HG03108 (cell line): ENCODE data around the gene GALNT10.

Source experiments
- ATAC-seq: cut with Tn5 transposase; IDR thresholded peaks from one replicate; pipeline ENCODE4 v1.9.1; 2021; ENCODE audit warnings: moderate library complexity; ENCODE audit not compliant: unreplicated experiment

The GALNT10 gene

DNA sequence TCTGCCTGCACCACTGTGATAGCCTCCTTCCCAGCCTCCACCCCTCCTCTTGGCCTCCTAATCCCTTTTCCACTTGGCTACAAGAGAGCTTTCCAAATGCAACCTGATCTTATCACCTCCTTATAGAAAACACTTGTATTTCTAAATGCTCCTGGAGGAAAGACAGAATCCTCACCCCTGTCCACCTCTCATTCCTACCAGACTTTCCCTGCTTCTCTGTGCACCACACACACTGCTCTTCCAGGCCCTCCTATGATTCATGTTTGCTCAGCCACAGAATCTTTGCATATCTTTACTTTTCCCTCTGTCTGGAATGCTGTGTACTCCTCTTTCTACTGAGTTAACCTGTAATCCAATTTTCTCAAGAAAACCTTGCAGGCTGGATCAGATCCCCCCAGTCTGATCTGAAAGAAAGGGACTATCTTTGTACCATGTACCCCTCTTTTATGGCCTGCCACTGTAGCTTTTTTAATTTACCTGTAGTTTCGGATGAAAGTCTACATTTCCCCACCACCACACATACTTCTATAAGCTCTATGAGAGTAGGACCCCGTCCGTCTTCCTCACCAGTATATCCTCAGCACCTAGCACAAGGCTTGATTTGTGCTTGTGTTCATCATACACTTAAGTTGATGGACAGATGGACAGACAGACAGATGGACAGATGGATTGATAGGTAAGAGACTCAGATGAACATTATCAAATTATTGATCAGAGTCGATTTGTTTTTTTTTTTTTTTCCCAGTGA, 95.3 kb downstream of the GALNT10 start:
- no peak for ATAC-seq

GRCh38 chr5:154286557-154286956, 96.0 kb downstream of the GALNT10 start:
- ATAC-seq, result no peak

GRCh38 chr5:154287136-154287535, 96.6 kb downstream of the GALNT10 start:
- no peak for ATAC-seq

- no peak for ATAC-seq
Observed at GRCh38 chr5:154288145-154288544, 97.6 kb downstream of the GALNT10 start.

DNA sequence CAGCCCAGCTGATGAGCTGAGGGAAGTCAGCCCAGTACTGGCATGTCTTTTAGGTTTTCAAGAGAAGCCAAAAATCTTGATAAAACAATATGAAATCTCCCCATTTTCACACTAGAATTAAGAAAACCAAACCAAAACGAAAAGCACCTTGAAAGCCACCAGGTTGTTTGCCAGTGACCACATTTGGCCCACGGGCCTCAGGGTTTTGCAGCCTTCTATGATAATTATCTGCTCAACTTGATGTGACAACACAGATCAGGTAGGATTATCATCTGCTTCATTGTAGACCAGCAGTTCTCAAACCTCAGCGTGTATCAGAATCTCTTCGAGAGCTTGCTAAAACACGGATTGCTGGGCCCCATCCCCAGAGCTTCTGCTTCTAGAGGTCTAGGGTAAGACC, 101.4 kb downstream of the GALNT10 start:
- no peak for ATAC-seq

DNA sequence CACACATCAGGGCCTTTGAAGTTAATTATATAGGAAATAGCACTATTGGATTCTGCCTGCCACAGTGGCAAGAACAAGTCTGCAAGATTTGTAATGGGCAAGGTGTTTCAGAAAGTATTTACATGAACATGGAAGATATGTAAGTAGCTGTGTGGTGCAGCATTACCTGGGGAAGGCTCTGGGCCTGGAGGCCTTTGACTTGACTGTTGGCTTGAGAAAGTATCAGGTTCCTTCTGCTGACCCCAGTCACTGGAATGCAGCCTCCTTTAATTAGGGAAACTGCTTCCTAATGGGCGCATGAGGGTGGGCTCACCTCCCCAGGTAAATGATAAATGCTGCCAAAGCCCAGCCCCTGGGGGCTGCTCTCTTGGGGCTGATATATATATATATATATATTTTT, 102.7 kb downstream of the GALNT10 start:
- no peak for ATAC-seq

GRCh38 chr5:154295551-154295950, 105.0 kb downstream of the GALNT10 start:
- no peak for ATAC-seq

DNA sequence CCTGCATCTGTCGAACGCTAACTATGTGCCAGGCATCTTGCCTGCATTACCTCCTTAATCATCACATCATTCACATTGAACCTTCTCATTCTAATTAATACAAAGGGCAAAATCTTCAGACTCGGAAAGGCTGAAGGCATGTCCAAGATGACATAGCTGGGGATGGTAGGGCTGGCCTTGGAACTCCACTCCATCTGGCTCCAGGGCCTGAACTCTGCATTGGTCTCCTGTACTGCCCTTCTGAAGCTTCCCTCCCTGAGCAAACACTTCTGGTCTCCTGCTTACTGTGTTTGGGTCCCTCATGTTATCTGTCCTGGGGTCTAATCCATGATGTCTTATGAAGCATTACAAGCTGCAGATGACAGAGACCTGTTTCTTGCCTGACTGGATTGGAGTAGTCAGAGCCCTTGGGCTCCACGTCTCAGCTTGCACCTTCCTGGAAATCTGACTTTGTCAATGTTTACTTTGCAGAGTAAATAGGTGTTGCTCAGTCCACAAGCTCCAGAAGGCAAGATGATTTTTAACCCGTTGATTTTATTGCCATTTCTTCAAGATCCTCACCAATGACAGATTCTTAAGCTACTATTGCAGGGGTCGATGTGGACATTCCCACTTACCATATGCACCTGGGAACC, 106.1 kb downstream of the GALNT10 start:
- ATAC-seq, result no peak

DNA sequence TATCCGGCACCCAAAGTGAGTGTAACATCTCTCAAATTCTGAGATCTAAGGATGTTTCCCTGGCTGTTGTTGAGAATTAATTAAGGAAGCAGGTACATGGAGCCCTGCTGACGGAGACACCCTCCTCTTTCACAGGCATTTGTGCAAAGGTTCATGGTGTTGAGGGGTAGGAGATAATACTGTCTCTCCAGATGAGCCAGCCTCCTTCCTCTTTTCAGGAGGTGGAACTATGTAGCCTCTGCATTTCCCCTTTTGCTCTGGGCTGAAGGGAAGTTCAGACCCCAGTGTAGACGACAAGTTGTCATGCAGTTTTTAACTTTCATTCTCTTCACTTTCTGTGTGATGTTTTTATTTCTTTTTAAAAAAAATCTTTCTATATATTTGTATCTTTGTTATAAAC, 107.5 kb downstream of the GALNT10 start:
- no peak for ATAC-seq

GRCh38 chr5:154300207-154300883, 109.8 kb downstream of the GALNT10 start:
- no peak for ATAC-seq

DNA sequence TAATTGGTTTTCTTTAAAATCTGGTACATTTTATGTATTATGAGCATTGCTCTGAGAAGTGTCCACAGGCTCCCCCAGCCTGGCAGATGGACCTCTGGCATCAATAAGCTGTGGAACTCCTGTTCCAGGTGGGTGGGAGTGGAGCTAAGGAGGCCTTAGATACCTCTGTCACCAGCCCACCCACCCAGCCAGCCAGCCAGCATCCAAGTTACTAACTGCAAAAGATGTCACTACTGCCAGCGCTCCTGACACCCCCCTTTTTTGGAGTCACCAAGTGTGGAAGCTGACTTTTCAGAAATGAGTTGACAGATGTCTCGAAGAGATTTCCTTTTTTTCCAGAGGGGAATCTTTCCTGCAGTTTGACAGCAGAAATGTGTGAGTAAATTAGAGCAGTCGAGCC, 111.2 kb downstream of the GALNT10 start:
- no peak for ATAC-seq

GRCh38 chr5:154302161-154302560, 111.6 kb downstream of the GALNT10 start:
- ATAC-seq, result no peak

GRCh38 chr5:154303133-154303532, 112.6 kb downstream of the GALNT10 start:
- ATAC-seq, result no peak

DNA sequence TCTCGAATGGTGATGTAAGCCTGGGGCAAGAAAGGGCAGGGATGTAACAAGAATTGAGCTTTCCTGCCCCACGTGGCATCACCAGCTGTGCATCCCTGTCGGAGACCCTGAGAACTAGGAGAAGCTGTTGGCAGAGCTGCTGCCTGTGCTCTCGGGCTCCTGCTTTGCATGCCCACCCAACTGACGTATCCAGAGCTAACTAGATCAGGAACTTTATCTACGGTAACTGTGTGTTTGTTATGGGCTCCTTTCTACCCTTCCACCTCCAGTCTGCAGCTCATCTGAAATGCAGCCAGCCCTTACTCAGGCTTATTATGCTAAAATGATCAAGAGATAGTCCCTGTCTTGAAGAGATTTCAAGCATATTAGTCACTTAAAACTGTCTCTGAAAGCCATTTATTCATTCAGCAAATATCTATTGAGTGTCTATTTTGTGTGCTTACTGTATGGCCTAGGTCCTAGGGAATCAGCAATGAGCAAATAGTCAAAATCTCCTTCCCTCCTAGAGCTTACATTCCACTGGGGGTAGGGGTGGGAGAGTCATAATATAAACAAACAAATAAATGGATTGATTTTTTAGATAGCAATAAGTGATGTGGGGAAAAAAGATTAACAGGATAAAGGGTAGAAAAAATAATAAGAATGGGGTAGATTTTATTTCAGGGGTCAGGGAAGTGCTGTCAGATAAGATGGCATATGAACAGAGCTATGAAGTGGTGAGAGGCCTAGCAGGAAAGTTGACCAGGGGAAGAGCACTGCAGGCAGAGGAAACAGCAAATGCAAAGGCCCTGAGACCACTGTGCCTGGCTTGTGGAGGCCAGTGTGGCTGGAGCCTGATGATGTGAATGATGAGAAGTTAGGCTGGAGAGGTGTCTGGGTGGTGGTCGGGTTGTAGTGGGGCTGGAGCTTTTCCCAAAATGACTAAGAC, 118.2 kb downstream of the GALNT10 start:
- ATAC-seq, result no peak

DNA sequence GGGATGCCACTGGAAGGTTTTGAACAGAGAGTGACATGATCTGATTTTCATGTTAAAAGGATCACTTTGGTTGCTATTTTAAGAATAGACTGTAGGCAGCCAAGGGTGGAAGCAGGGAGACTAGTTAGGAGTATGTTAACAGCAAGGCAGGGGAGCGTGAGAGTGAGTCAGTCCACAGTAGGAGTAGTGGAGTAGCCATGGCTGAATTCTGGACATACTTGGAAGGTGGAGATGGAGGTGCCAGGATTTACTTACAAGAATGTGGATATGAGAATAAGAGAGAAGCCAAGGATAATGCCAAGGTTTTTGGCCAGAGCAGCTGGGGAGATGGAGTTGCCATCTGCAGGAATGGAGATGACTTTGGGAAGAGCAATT, 118.8 kb downstream of the GALNT10 start:
- ATAC-seq, result no peak

DNA sequence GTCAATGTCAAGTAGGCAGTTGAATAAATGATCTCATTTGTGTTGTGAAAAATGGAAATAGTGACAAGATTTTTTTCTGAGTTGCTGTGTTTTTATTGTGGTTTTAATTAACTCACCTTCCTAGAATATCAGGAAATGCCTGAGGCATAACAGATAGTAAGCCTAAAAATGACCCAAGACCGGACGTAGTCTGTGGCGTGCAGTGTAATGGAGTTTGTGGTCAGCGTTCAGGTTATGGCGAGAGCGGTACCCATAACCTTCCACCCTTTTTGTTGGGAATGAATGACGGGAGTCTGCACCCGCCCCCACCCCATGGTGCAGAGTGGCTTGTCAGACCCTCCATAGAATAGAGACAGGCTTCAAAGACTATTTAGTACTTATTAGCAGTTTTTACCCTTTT, 119.3 kb downstream of the GALNT10 start:
- no peak for ATAC-seq

- no peak for ATAC-seq
Observed at GRCh38 chr5:154311362-154311761, 120.8 kb downstream of the GALNT10 start.

DNA sequence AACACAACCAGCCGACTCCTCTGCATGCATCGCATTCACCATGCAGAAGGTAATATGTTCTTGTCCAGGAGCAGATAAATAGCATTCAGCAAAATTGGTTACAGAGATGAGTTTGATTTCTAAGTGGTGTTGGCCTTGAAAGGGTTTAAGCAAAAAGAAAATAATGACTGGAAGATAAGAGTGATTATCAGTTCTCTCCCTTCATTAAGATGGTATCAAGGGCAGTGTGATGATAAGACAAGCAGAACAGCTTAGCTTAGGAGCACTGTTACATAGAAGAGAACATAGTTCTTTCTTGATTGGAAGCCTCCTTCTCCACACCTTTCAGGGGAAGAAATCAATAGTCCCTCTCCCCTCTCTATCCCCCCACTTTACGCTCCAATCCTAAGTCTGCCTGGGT, 121.5 kb downstream of the GALNT10 start:
- ATAC-seq, result no peak

GRCh38 chr5:154312576-154312975, 122.0 kb downstream of the GALNT10 start:
- no peak for ATAC-seq

GRCh38 chr5:154313360-154314017, 123.0 kb downstream of the GALNT10 start:
- no peak for ATAC-seq

DNA sequence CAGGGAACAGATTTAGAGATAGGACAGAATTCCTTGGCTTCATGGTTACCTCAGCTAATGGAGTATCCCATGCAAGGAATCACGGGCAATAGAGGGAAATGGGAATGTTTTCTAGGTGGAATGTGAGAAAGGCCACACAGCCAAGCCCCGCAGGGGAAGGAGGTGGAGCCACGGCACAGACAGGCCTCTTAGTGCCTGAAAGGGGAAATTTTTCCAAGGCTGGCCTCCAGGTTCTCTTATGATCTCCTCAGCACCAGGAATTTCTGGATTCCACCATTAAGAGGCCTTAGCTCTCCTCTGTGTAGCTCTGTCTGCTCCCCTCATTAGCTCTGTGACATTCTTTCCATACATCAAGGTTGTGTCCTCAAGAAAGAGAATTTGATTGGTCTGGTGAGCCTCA, 124.7 kb downstream of the GALNT10 start:
- no peak for ATAC-seq
